ENCODE results near the gene STK38. TPM values are rescaled to one million over a fixed set of nuclear protein-coding genes. Genes with fewer than 3 reads are reported as not detected.

Gene STK38
- total RNA-seq, 4 donors from 2014 or later, result 57.8 to 107 (median 87.9) TPM

GRCh38 chr6:36524871-36525270 is 22.4 kb downstream of the STK38 start:
- no peak overlapping the region for H3K27ac ChIP-seq
- H3K4me3 ChIP-seq, result no peak overlapping the region
- peaks cover 0 to 60% (median 4%) of the 10 kb centered on the region in 3 donors for H3K36me3 ChIP-seq
- TF ChIP-seq CTCF (IDR thresholded peaks at IDR 0.05), result no peak
- no peak for TF ChIP-seq POLR2A (IDR thresholded peaks at IDR 0.05)
- no peaks in the 10 kb centered on the region for H3K9me3 ChIP-seq
- peaks cover 0 to 4% (median 0%) of the 10 kb centered on the region in 4 donors for H3K4me1 ChIP-seq
- DNase-seq, result no peak
- no peaks in the 10 kb centered on the region for H3K27me3 ChIP-seq

GRCh38 chr6:36523936-36524499 is 23.3 kb downstream of the STK38 start:
- H3K27ac ChIP-seq, result no peak overlapping the region
- H3K4me1 ChIP-seq, result peaks cover 0 to 4% (median 0%) of the 10 kb centered on the region in 4 donors
- H3K9me3 ChIP-seq, result no peaks in the 10 kb centered on the region
- H3K36me3 ChIP-seq, result peaks cover 0 to 61% (median 4%) of the 10 kb centered on the region in 3 donors
- no peak for TF ChIP-seq POLR2A (IDR thresholded peaks at IDR 0.05)
- no peak for TF ChIP-seq CTCF (IDR thresholded peaks at IDR 0.05)
- H3K27me3 ChIP-seq, result no peaks in the 10 kb centered on the region
- DNase-seq, result no peak
- H3K4me3 ChIP-seq, result no peak overlapping the region

GRCh38 chr6:36523451-36523850 is 23.8 kb downstream of the STK38 start:
- Histone ChIP-seq H3K9me3 (no peaks in the 10 kb centered on the region), H3K4me3 (no peak overlapping the region), H3K27me3 (no peaks in the 10 kb centered on the region), H3K36me3 (peaks cover 0 to 66% (median 4%) of the 10 kb centered on the region in 3 donors), H3K27ac (no peak overlapping the region), H3K4me1 (peaks cover 0 to 4% (median 0%) of the 10 kb centered on the region in 4 donors)
- no peak for TF ChIP-seq CTCF (IDR thresholded peaks at IDR 0.05)
- no peak for TF ChIP-seq POLR2A (IDR thresholded peaks at IDR 0.05)
- no peak for DNase-seq

- Histone ChIP-seq H3K27ac (no peak overlapping the region), H3K9me3 (no peaks in the 10 kb centered on the region), H3K36me3 (peaks cover 0 to 58% (median 4%) of the 10 kb centered on the region in 3 donors), H3K4me3 (no peak overlapping the region), H3K27me3 (no peaks in the 10 kb centered on the region), H3K4me1 (peaks cover 0 to 16% (median 0%) of the 10 kb centered on the region in 4 donors)
- no peak for TF ChIP-seq POLR2A (IDR thresholded peaks at IDR 0.05)
- no peak for TF ChIP-seq CTCF (IDR thresholded peaks at IDR 0.05)
- no peak for DNase-seq
Observed at GRCh38 chr6:36519352-36519751, 27.9 kb downstream of the STK38 start.

GRCh38 chr6:36517408-36517807 is 29.9 kb downstream of the STK38 start:
- no peak overlapping the region for H3K4me3 ChIP-seq
- no peaks in the 10 kb centered on the region for H3K9me3 ChIP-seq
- no peak overlapping the region for H3K27ac ChIP-seq
- H3K36me3 ChIP-seq, result peaks cover 0 to 54% (median 4%) of the 10 kb centered on the region in 3 donors
- no peak for TF ChIP-seq CTCF (IDR thresholded peaks at IDR 0.05)
- no peaks in the 10 kb centered on the region for H3K27me3 ChIP-seq
- no peak for DNase-seq
- H3K4me1 ChIP-seq, result peaks cover 0 to 16% (median 0%) of the 10 kb centered on the region in 4 donors
